GM19452 (cell line): ENCODE results near the gene GBX1.
A peak's percentile ranks its signal among the peaks of the same experiment; 100 is the strongest.

ENCODE experiments used
- ATAC-seq: cut with Tn5 transposase; IDR thresholded peaks from one replicate; pipeline ENCODE4 v1.9.1; 2021; ENCODE audit not compliant: unreplicated experiment

The GBX1 gene

DNA sequence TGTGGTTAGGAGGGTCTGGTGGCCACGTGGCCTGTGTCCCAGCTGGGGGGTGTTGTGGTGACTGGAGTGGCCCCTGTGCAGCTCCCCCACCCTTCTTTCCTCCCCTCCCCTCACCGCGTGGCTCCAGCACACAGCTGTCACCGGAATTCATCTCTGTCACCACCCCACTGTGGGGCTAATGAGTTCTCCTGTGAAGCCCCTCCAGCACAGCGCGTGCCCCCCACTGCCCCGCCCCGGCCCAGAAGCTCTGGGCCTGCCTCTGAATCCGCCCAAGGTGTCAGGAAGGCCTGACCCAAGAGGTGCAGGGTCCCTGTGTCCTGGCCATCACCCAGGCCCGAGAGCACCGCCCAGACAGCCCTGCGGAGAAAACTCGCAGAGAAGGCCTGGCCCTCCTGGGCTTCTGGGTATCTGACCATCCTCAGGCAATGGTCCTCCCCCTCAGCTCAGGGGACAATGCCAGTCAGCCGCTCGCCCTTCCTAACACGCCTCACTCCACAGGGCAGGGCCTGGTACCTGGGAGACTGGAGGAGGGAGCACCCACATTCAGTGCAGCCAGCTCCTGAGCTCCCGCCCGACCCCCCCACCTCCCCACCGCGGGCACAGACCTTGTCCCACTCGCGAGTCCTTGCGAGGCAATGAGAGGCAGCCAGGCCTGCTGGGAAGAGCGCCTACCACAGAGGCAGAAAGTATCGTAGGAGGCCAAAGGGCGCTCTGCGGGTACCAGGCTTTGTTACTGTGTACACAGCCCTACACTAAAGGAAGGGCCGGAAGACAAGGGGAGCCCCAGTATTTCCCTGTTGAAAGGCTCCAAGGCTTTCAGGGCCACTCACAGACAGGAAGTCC, 38.2 kb downstream of the GBX1 start:
- no peak for ATAC-seq

GRCh38 chr7:151128716-151129115, 38.8 kb downstream of the GBX1 start:
- no peak for ATAC-seq

DNA sequence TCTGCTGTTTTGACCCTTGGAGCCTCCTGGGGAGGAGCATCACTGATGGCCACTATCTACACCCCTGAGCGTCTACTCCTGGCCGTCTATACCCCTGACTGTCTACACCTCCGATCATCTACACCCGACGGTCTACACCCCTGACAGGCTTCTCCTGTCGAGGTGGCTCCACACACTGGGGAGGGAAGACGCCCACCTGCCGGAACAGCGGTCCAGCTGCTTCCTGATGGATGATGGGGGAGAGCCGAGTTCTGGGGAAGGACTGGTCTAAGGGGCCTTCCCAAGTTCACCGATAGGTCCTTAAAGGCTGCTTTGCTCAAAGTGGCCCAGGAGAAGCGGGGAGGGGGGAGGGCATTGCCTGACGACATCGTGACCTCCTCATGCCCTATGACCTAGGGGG, 39.4 kb downstream of the GBX1 start:
- ATAC-seq, result no peak

DNA sequence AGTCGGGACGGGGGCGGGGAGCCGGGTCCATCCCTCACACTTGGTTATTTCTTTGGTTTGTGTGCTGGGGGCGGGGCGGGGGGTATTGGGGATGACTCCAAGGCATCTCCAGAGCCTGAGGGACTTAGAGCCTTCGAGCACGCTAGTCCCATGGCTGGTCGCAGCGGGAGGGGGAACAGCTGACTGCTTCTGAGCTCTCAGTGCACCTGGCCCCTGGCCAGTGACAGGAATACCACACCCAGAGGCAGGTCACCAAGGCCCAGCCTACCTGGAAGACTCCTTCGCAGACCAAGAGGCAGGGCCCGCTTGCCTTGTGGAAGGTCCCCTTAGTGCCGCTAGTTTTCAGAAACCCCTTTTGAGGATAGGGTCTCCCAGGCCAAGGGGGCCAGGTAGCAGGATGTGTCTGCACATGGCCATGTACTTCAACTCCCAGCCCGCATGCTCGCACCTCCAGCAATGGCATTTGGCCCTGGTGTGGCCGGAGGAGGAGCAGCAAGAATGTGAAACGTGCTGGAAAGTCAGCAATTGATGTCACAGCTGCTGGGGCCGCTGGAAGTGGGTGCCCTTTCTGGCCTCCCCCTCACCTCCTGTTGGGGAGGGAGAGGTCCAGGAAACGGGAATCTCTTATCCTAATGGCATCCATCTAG, 40.9 kb downstream of the GBX1 start:
- no peak for ATAC-seq

DNA sequence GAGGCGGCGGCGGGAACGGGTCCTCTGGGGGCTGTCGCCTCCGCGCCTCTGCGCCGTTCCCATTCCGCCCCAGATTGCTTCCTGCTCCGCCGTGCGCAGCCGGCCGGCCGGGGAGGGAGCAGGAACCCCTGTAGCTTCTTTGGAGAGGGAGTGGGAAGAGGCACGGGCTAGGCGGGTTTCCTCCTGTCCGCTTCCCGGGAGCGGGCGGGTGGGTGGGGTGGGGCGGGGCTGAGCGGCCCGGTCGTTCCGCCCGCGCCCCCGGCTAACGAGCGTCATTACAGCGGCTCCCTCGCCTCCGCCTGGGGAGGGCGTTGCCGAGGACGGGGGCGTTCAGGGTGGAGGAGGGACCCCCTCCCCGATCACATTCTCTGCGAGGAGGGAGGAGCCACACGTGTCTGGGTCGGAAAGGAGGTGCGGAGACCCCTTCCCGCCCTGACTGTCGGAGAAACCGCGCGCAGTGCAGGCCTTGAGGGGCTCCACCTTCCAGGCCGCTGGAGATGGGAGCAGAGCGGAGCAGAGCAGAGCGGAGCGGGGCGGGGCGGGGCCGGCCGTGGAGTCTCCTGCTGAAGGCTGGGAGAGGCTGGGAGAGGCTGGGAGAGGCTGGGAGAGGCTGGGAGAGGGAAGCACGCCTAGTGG, 41.5 kb downstream of the GBX1 start:
- ATAC-seq, result no peak

- no peak for ATAC-seq
Observed at GRCh38 chr7:151125470-151125845, 42.0 kb downstream of the GBX1 start.

DNA sequence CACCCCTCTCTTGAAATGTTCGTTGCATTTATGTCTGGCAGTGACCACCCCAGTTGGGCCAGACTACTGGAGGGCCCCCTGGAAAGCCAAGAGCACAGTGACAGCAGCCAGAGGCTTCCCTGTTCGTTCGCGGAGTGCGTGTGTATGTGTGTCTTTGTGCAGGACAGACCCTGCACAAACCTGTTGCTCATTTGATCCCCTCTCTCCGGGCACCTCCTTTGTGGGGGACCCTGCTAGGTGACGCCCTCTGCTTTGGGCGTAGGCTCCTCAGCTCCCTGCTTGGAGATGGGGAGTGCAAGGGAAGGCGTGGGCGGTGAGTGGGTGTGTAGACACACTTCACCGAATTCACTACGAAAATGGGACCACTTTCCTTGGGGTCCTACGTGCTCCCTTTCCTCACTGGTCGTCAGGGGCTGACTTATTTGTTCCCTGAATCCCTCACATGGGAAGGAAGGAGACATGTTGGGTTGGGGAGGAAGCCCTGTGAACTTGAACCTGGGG, 42.5 kb downstream of the GBX1 start:
- no peak for ATAC-seq

- no peak for ATAC-seq
Observed at GRCh38 chr7:151124481-151124880, 43.0 kb downstream of the GBX1 start.

GRCh38 chr7:151123822-151124464, 43.6 kb downstream of the GBX1 start:
- peak; percentile 81 for ATAC-seq

DNA sequence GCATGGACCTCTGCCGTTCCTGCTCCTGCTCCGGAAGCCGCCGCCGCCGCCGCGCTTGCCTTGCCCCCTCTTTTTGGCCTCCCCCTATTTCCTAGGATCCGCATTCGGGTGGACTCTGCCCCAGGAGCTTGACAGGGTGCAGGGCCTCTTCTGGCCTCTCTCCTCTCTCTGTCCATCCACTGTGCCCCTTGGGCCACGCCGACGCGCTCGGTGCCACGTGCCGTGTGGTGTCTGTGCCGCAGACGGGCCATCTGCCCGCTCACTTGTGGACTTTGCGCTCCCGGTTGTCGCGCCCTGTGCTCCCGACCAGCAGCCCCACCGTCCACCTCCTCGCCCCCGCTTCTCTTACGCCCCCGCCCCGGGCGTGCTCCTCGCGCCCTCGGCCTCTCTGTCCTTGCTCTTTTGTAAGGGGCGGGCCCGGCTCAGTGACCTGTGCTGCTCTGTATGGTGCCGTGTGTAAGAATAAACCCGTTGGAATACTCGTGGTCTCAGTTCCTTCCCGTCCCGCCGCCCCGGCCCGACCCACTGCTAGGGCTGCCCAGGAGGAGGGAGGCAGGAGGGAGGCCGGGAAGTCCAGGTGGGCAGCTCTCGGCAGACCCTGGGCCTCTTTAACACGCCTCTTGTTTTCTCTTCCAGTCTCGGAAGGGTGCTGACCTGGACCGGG, 44.2 kb downstream of the GBX1 start:
- no peak for ATAC-seq

GRCh38 chr7:151122796-151123157, 44.7 kb downstream of the GBX1 start:
- ATAC-seq, result no peak

GRCh38 chr7:151122276-151122675, 45.2 kb downstream of the GBX1 start:
- ATAC-seq, result no peak

- no peak for ATAC-seq
Observed at GRCh38 chr7:151121380-151122170, 45.9 kb downstream of the GBX1 start.

DNA sequence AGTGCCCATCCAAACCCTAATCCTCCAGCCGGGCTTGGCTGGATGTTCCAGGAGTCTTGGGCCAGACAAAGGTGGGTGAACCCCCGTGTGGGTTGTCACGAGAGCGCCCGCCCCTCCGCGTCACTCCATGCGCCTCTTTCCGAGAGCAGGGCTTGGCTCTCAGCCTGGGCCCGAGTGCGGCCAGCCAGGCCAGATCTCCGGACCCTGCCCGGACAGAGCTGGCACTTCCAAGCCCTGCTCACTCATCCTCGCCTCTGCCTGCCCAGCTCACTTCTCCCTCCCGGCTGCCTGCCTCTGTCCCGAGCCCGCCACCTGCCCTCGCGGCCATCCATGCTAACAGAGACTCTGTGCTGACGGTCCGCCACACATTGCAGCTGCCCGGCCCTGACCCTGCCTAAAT, 46.6 kb downstream of the GBX1 start:
- no peak for ATAC-seq

DNA sequence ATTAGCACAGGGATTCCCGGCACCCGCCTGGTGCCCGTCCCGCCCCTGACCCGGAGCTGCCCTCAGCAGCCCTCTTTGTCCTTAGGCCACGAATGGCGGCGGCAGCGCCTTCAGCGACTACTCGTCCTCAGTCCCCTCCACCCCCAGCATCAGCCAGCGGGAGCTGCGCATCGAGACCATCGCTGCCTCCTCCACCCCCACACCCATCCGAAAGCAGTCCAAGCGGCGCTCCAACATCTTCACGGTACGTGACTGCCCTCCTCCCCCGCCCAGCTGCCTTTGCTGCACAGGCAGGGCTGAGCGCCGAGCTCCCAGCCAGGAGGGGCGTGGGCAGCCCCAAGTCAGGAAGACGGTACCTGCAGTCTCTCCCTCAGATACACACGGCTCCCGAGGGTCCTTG, 47.6 kb downstream of the GBX1 start:
- no peak for ATAC-seq

DNA sequence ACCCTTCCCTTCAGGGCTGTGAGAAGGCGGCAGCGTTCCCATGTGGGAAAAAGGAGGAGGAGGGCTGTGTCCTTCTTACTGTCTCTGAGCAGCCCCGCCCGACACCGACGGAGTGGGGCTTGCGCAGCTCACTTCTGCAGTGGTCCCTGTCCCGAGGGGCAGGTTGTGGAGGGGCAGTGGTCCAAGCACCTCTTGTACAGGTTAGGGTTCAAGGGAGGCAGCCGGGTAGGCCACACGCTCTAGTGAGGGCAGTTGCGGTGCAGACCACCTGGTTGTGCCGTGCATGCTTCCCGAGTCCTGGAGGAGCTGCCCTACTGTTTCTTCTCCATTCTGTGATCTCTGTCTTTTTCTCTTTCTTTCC, 48.5 kb downstream of the GBX1 start:
- no peak for ATAC-seq

GRCh38 chr7:151118108-151119054, 49.1 kb downstream of the GBX1 start:
- ATAC-seq, result no peak

GRCh38 chr7:151117565-151117964, 49.9 kb downstream of the GBX1 start:
- no peak for ATAC-seq
